GM11168 (cell line): Measurements from ENCODE around the gene LDLRAD4.

Experiments used
- in situ Hi-C: fragments of 300-500 bp; cut with MboI; formaldehyde crosslinking; loops from one replicate; pipeline ENCODE4 v1.12.0; 2022; ENCODE audit warnings: low sequenced_read_pairs; ENCODE audit not compliant: unreplicated experiment

The LDLRAD4 gene

DNA sequence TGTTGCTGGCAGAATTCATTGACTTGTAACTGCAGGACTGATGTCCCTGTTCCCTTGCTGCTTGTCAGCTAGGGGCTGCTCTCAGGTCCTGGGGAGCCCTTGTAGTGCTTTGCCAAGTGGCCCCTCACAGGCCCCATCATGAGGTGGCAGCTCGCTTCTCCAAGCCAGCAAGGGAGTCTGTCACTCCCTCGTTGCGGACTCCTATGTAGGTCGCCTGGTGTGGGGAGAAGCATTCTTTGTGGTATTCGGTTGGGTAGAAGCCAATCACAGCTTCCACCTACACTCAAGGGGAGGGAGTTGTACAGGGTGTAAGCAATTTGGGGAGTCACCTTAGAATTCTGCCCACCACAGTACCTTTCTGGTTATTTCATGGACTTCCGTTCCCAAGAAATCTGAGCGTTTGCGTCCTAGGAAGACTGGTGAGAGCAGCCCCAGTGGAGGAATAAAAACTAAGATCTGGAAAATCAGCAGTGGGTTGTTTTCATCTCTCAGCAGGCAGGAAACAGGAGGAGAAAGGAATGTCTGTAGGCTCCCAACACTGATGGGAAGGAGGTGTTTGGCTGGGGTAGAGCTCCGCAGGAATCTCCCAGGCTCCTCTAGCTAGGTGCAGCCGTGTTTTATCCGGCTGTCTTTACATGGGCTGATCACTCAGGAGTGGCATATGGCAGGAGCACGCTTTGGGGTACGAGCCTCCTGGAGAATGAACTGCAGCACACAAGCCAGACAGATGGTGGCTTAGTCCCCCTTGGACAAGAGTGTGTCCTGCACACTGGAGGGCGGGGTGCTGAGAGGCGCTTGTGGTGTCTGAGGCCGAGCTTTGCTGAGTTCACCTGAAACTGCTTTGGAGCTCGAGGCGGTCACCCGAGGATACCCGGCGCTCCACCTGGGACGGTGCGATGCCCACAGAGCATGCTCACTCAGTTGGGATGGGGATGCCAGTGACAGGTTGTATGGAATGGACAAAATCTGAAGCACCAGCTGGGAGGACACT is 58.3 kb downstream of the LDLRAD4 start:
- in situ Hi-C loops = no loop called here

- in situ Hi-C loops = no loop called here
These were observed 59.6 kb downstream of the LDLRAD4 start for GRCh38 chr18:13278062-13278630.

- in situ Hi-C loops = no loop called here
These were observed 60.9 kb downstream of the LDLRAD4 start for GRCh38 chr18:13279181-13280069.

GRCh38 chr18:13280070-13280795 is 61.7 kb downstream of the LDLRAD4 start:
- in situ Hi-C loops = no loop called here

GRCh38 chr18:13281406-13281805 is 62.8 kb downstream of the LDLRAD4 start:
- in situ Hi-C loops = no loop called here

- in situ Hi-C loops = no loop called here
These were observed 65.2 kb downstream of the LDLRAD4 start for GRCh38 chr18:13283746-13284145.

DNA sequence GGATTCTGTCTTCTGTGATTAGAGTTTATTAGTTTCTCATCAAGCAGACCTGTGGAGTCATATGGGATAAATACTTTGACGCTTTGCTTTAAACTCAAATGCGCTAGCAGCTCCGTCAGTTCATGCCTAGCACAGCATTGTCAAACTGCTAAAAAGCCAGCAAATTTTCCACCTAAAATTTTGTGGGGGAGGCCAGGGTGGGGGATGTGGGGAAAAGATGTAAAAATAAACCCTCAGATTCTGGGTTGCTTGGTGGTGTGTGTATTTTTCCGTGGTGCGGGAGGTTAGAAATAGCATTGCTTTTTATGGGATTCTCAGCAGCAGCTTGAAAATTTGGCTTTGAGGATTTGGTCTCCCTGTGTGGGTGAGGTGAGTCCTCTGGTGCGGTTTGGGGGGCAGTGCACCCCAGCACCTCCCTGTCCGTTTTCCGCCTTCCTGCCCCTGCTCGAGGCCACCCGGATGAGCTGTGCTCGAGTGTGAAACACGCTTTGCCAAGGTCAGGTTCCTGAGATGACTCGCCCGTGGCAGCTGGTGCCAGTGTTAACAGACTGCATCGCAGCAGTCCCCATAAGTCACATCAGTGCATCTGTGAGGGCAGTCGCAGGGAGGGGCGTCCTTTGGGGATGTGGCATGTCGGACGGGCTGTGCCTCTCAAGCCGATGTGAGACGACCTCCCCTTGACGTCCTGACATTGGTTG is 65.9 kb downstream of the LDLRAD4 start:
- in situ Hi-C loops = no loop called here

- in situ Hi-C loops = no loop called here
These were observed 67.3 kb downstream of the LDLRAD4 start for GRCh38 chr18:13285874-13286273.

GRCh38 chr18:13286456-13287125 is 68.0 kb downstream of the LDLRAD4 start:
- in situ Hi-C loops = no loop called here

- in situ Hi-C loops = no loop called here
These were observed 68.8 kb downstream of the LDLRAD4 start for GRCh38 chr18:13287372-13287771.

DNA sequence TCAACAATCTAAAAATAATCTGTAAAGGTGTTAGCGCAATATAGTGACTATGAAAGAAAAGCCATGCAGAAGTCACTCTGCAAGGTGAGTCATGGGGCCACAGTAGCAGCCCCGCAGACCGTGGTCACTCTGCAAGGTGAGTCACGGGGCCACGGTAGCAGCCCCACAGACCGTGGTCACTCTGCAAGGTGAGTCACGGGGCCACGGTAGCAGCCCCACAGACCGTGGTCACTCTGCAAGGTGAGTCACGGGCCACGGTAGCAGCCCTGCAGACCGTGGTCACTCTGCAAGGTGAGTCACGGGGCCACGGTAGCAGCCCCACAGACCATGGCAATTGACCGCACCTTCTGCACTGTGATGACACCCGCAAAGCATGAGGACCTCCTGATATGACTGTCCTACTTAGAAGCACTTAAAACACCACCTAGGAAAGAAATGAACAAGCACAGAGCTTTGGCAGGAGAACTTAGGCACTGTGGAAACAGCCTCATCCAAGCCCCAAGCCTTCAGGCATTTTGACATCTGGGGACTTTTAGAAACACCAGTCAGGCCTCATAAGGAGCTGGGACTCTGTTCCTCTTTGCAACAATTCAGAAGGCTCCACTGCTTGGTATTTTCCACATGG is 70.1 kb downstream of the LDLRAD4 start:
- in situ Hi-C loops = no loop called here

DNA sequence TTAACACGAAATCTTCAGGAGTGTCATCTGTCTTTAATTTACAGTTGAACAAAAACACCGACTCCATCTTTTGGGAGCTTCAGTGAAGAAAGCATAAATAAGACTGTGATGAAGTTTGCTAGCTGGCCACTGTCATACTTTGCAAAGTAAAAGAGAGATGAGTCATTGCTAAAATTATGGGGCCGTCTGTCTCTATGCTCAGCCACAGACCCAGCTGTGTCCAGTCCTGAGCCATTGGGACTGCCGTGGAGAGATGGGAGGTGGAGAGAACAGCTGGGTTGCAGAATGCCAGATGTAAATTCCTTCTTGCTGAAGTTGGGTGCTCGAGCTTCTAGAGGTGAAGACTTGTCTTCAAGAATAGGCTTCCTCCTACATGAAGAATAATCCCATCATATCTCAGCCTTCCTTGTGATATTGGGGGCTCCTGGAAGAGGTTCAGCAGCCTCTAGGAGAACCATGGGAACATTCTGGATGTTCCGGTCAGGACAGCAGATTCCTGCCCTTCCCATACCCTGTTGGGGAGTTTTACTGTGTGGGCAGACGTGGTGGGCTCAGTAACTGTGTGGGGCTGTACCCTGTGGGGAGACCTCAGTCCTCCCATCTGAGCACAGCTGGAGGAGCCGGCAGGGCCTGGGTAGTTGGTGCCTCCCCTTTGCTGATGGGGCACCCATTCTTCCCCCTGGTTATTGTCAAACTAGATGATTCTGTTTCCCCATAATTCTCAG is 71.1 kb downstream of the LDLRAD4 start:
- in situ Hi-C loops = no loop called here

DNA sequence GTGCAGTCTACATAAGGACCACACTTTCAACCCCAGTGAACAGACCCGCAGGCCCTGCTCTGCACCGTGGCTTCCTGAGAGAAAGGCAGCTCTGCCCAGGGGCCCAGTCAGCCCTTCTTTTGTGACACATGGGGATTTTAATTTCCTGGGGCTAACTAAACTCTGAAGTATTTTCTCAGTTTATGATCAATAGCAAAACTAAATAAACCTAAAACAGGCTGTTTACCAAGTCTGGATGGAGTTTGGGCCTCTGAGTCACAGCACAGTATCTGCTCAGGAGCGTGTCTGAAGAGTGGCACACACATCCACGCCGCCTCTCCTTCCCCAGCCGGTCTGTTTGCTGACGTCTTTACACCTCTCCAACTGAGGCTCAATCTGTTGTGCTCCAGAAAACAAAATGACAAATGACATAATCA is 72.3 kb downstream of the LDLRAD4 start:
- in situ Hi-C loops = no loop called here

DNA sequence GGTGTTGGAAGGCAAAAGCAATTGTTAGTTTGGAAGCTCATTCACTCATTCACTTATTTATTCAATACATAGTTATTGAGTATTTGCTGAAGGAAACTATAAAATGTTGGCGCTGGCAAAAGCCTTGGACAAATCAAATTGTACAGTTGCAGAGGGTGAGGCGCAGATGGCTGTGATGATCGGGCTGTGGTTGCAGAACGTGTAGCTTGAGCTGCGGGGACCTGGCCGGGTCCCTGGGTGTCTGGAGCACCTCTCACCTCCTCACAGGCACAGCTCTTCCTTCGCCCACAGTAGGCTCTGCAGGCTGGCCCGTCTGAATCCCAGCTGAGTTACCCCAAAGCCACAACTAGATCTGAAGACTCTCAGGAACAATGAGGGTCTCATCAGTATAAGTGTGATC is 72.7 kb downstream of the LDLRAD4 start:
- in situ Hi-C loops = no loop called here

- in situ Hi-C loops = no loop called here
These were observed 73.3 kb downstream of the LDLRAD4 start for GRCh38 chr18:13291745-13292447.

DNA sequence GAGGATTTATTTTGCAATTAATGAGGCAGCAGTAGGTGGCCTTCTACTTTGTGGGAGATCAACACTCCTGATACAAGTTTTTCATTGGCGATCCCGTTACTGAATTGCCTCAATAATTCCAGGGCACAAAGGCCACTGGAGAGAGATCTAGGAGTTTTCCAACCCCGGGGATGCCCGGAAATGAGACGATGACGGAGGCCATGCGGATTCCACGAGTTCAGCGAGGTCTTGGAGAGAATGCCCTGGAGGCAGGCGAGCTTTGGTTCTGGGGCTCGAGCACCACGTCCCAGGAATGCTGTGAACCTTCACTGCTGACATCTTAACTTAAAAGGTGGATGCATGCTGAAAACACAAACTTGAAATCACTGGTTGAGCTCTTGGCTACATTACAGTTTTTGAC is 74.2 kb downstream of the LDLRAD4 start:
- in situ Hi-C loops = no loop called here

DNA sequence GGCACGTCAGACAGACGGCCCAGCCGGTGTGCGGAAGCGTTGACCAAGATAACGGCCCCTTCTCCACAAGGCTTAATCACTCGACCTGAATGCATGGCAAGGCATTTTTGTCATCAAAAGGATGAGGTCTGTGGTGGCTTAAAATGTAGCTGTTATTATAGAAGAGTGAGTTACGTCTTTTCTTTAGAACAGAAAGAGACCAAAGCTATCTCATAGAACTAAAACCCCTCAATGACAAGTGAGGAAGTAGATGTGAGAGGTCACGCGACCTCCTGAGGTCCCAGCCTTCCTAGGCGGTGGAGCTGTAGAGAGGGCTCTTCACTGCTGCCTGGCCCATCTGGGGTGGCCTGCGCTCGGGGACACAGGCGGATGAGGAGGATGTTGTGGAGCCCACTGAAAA is 75.7 kb downstream of the LDLRAD4 start:
- in situ Hi-C loops = no loop called here
